HS-5 (cell line): Measurements from ENCODE around the gene FAM78A.
"Not testable (repeated sequence)": the region's sequence is repeated elsewhere in the genome, so short reads cannot be mapped to it uniquely, and the experiment has no call there.

Source experiments
- DNase-seq: peaks from one replicate; pipeline ENCODE4 v3.0.0-alpha.2; 2012; ENCODE audit warnings: low read depth

The FAM78A gene

GRCh38 chr9:131236761-131237160 is 39.5 kb downstream of the FAM78A start:
- DNase-seq = no peak

DNA sequence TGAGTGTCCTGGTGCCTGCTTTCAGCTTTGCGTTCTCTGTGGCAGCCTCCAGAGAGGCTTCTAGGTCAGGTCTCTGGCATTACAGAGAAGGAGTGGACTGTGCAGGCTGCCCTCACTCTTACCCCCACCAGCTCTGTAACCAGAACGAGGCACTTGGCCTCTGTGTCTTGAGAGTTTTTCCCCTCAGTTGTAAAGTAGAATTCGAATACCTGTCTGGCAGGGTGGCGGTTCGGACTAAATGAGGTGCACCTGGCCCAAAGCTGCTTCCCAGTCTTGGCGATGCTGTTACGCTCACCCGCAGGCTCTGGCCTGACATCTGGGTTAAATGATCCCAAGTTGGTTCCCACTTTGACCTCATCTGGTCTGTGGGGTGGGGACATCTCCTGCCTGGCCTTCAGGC is 40.1 kb downstream of the FAM78A start:
- DNase-seq = no peak

GRCh38 chr9:131235480-131235851 is 40.8 kb downstream of the FAM78A start:
- DNase-seq = no peak

DNA sequence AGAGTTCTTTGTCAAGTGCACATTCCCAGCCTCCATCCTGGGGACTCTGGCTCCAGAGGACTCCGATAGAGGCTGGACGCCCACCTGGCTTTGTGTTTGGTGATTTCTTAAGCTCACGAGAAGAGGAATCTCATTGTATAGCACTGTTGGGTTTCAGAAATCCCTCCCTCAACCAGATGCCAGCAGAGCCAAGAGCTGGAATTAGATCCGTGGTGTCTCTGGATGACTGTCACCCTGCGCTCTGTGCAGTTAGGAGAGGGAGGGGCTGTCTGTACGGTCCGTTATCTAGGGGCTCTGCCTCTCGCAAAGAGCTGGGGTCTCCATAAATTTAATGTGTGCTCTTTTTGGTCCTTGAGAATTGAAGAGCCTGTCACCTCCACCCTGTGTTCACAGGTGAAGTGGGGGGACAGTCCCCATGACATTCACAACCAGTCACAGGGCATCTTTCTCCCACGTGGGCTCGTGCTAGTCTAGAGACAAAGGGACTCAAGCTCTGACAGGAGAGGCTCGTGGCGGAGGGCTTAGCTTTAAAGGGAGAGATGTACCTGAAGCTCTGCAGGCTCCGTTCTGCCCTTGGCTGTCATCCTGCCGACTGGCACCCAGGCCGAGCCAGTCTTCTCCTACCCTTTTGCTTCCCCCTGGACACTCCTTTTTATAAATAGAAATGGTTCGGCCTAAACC is 41.4 kb downstream of the FAM78A start:
- no peak for DNase-seq

DNA sequence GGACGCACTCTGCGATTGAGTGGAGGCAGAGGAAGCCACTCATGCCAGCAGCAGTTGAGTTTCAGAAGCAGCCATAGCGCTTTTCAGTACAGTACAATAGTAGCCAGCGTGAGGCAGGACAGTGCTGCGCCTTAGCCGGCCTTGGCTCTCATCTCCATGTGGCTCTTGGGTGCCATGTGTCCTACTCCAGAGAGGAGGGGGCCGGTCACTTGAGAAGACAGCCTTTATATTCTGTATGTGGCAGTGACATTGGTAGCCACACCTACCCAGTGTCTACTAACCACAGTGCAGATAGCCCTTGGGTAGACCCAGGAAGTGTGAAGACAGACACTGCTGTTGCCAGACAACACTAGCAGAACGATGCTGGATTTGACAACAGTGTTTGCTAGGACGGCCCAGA is 42.3 kb downstream of the FAM78A start:
- DNase-seq = no peak

- no peak for DNase-seq
Measured at GRCh38 chr9:131233556-131233955, 42.8 kb downstream of the FAM78A start.

GRCh38 chr9:131228988-131229387 is 47.3 kb downstream of the FAM78A start:
- no peak for DNase-seq

DNA sequence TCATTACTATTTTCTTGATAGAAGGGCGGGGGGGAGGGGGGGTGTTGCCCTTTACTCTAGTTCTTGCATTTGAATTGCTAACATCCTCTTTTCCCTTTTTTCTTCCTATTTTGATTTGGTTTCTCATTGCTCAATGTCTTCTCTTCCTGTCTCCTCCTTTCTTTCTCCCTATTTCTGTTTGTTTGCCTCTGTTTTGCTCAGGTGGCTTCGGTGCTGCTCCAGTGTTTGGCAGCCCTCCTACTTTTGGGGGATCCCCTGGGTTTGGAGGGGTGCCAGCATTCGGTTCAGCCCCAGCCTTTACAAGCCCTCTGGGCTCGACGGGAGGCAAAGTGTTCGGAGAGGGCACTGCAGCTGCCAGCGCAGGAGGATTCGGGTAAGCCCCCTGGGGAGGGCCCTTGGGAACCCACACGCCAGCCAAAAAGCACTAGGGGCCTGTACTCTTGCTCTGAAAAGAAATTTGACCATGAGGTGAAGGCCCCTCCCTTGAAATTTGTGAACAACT is 48.3 kb downstream of the FAM78A start:
- DNase-seq = no peak

- no peak for DNase-seq
Measured at GRCh38 chr9:131227112-131227958, 49.0 kb downstream of the FAM78A start.

- DNase-seq = no peak
Measured at GRCh38 chr9:131226226-131226625, 50.1 kb downstream of the FAM78A start.

DNA sequence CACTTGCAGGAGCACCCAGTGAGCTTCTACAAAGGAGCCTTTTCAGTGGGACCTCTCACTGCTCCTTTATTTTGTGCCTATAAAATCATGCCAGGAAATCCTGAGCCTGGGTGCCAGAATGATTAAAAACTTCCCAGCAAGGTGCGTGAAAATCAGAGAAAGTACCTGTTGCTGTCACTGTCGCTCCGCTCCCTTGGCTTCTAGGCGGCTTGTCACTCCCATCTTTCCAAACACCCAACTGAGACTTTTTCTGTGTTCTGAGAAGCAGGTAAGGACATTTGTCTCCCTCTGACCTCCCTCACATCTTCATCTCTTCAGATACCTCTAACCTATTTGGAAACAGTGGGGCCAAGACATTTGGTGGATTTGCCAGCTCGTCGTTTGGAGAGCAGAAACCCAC is 53.9 kb downstream of the FAM78A start:
- no peak for DNase-seq

GRCh38 chr9:131220485-131220884 is 55.8 kb downstream of the FAM78A start:
- no peak for DNase-seq

- no peak for DNase-seq
Measured at GRCh38 chr9:131218370-131218769, 57.9 kb downstream of the FAM78A start.

DNA sequence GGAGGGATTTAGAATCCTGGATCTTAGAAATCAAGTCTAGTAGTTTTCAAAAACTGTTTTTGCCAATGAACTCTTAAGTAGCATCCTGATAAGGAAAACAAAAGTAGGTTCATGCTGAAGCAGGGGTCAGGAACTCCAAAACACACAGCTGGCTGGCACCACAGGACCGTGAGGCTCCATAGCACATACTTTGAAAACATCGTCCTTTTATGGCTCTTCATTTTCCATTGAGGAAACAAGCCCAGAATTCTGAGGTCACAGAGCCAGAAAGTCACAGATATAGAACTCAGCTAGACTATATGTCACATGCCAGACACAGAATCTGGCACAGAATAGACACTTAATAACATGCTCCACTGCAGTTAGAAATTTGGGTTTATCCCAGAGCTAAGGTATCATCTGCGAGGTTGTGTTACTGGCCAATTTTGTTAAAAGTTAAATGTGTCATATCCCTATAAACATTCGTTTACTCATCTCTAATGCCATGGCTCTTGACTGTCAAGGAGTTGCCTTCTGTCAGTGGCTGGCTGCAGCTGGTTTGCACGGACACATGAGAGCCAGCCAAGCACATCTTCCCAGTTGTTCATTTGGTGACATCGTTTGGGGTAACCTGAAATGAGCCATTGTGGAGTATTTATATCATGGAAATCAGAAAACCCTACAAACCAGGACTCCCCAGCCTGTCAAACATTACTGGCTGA is 58.8 kb downstream of the FAM78A start:
- no peak for DNase-seq

GRCh38 chr9:131216806-131217205 is 59.5 kb downstream of the FAM78A start:
- no peak for DNase-seq

DNA sequence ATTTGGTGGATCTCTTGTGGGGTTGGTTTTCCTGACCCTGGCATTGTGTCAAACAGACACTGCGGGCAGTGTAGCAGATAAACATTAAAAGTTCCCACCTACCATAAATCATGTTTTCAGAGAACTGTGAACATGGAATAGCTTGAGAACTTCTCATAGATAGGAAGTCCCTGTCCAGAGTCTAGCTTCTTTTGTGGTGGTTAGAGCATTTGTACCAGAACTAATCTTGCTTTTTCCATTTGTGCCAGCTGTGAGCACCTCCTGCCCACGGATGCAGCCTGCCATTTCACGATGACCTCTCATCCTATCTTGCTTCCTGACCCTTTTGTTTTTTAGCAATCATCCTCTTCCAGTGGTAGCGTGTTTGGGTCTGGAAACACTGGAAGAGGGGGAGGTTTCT is 61.4 kb downstream of the FAM78A start:
- DNase-seq = no peak

DNA sequence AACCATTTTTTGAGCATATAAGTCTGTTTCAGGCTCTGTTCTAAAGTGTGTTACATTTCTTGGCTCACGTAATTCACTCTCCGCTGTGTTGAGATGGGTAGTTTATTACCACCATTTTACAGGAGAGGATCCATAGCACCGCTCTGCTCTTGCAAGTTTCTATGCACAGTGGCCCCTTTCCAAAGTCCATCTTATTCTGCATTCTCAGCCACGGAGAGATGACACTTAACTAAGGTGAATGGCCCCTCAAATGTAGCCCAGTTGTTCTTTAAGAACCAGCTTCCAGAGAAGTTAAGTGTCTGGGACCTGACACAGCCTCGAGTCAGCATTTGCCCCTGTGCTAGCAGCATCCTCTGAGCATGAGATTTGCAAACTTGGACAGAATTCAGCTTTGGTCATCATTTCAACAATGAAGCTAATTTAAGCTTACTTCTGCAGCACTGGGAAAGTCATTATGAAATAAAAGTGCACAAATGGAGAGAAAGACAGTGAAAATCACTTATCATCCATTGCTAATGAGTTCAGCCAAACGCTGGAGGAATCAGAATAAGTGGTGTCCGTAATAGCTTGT is 61.9 kb downstream of the FAM78A start:
- peak; percentile 15 for DNase-seq

GRCh38 chr9:131211920-131212319 is 64.4 kb downstream of the FAM78A start:
- not testable (repeated sequence) for DNase-seq
